ENCODE results near the gene COL5A1.

The COL5A1 gene

GRCh38 chr9:134629061-134629585 is 12.5 kb upstream of the COL5A1 start:
- no peaks in the 10 kb centered on the region for H3K36me3 ChIP-seq
- H3K4me3 ChIP-seq (ENCODE audit: low read depth in 1 of 2, low read length in 1 of 2) = no peak overlapping the region
- no peaks in the 10 kb centered on the region for H3K9me3 ChIP-seq
- no peak overlapping the region for H3K27ac ChIP-seq
- no peak for TF ChIP-seq CTCF (IDR thresholded peaks at IDR 0.05)
- no peaks in the 10 kb centered on the region for H3K4me1 ChIP-seq (ENCODE audit: control insufficient read depth in 1 of 2, insufficient read depth in 1 of 2, low read depth in 1 of 2, low read length in 1 of 2)
- no peaks in the 10 kb centered on the region for H3K27me3 ChIP-seq

- Histone ChIP-seq H3K4me3 (ENCODE audit: low read depth in 1 of 2, low read length in 1 of 2) (no peak overlapping the region), H3K9me3 (no peaks in the 10 kb centered on the region), H3K27ac (no peak overlapping the region), H3K27me3 (no peaks in the 10 kb centered on the region), H3K36me3 (no peaks in the 10 kb centered on the region), H3K4me1 (ENCODE audit: control insufficient read depth in 1 of 2, insufficient read depth in 1 of 2, low read depth in 1 of 2, low read length in 1 of 2) (no peaks in the 10 kb centered on the region)
- TF ChIP-seq CTCF (IDR thresholded peaks at IDR 0.05) = no peak
These were observed 11.8 kb upstream of the COL5A1 start for GRCh38 chr9:134629586-134630392.

GRCh38 chr9:134630393-134630790 is 11.2 kb upstream of the COL5A1 start:
- H3K36me3 ChIP-seq = no peaks in the 10 kb centered on the region
- H3K4me3 ChIP-seq (ENCODE audit: low read depth in 1 of 2, low read length in 1 of 2) = no peak overlapping the region
- no peaks in the 10 kb centered on the region for H3K27me3 ChIP-seq
- TF ChIP-seq CTCF (IDR thresholded peaks at IDR 0.05) = no peak
- no peak overlapping the region for H3K27ac ChIP-seq
- H3K9me3 ChIP-seq = no peaks in the 10 kb centered on the region
- no peaks in the 10 kb centered on the region for H3K4me1 ChIP-seq (ENCODE audit: control insufficient read depth in 1 of 2, insufficient read depth in 1 of 2, low read depth in 1 of 2, low read length in 1 of 2)

GRCh38 chr9:134630861-134631260 is 10.7 kb upstream of the COL5A1 start:
- no peak for TF ChIP-seq CTCF (IDR thresholded peaks at IDR 0.05)
- Histone ChIP-seq H3K27me3 (no peaks in the 10 kb centered on the region), H3K36me3 (no peaks in the 10 kb centered on the region), H3K9me3 (no peaks in the 10 kb centered on the region), H3K27ac (no peak overlapping the region), H3K4me1 (ENCODE audit: control insufficient read depth in 1 of 2, insufficient read depth in 1 of 2, low read depth in 1 of 2, low read length in 1 of 2) (no peaks in the 10 kb centered on the region), H3K4me3 (ENCODE audit: low read depth in 1 of 2, low read length in 1 of 2) (no peak overlapping the region)

GRCh38 chr9:134631881-134632280 is 9.7 kb upstream of the COL5A1 start:
- no peak overlapping the region for H3K4me3 ChIP-seq (ENCODE audit: low read depth in 1 of 2, low read length in 1 of 2)
- TF ChIP-seq CTCF (IDR thresholded peaks at IDR 0.05) = no peak
- H3K27ac ChIP-seq = no peak overlapping the region

More at GRCh38 chr9:134631881-134632280, 9.7 kb upstream of the COL5A1 start:
- Histone ChIP-seq H3K27me3 (no peaks in the 10 kb centered on the region), H3K36me3 (no peaks in the 10 kb centered on the region), H3K9me3 (no peaks in the 10 kb centered on the region), H3K4me1 (ENCODE audit: control insufficient read depth in 1 of 2, insufficient read depth in 1 of 2, low read depth in 1 of 2, low read length in 1 of 2) (no peaks in the 10 kb centered on the region)

Measured in neutrophil (primary cell).